ENCODE measurements around the gene CDKN2D. TPM values are rescaled to one million over a fixed set of nuclear protein-coding genes. Genes with fewer than 3 reads are reported as not detected.

The CDKN2D gene
- total RNA-seq, 2 experiments from 2014 or later = 22.4 to 26.6 TPM

DNA sequence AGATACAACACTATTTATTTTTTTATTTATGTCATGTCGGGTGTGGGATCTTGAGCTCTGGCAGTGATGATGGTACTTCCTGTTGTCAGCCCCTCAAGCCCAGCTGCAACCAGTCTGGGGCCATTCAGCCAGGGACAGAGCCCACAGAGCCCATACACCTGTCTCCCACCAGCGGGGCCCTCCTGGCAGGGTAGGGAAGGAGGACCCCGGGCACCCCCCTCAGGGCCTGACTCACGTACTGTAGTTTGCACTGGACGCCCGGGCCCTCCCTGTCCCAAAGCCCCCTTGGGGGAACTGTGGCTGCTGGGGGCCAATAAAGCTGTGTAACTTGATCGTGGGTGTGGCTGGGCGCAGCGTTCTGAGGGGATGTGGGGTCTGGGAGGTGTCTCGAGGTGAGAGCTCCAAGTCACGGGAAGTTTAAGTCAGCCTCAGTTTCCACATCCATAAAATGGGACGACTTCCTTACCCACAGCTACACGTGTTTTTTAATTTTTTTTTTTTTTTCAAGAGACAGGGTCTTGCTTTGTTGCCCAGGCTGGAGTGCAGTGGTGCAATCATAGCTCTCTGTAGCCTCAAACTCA, 15.6 kb downstream of the CDKN2D start:
- peak overlapping the region; percentile 19 for H3K4me3 ChIP-seq (ENCODE audit: low read depth, low read length, poor library complexity, severe bottlenecking)
- intact Hi-C loops (cut with micrococcal nuclease; ENCODE audit: unreplicated experiment) = no loop called here
- peaks cover 38% of the 10 kb centered on the region for H3K4me1 ChIP-seq (ENCODE audit: insufficient read depth, low read length, poor library complexity, severe bottlenecking)
- H2AFZ ChIP-seq (ENCODE audit: low read length) = no peak overlapping the region
- POLR2A ChIA-PET = interaction anchor here (0.6 to 1.0 kb wide), 5 partner anchors 22 to 148 kb away, joined by 3 to 4 read pairs (median 3); partner anchors contain the start of gene QTRT1
- peaks cover 94% of the 10 kb centered on the region for H3K36me3 ChIP-seq (ENCODE audit: insufficient read depth, low read length)
- DNase-seq (ENCODE audit: low spot score) = peak; percentile 41
- BruUV-seq (replicated peaks) = TSS peak; percentile 96
- peak overlapping the region; percentile 88 for H3K27ac ChIP-seq (ENCODE audit: low read depth, low read length, poor library complexity, severe bottlenecking)
- H3K9me2 ChIP-seq (ENCODE audit: insufficient read depth, low read length) = no peaks in the 10 kb centered on the region
- CTCF ChIA-PET (ENCODE audit: unreplicated experiment) = no interaction called here
- no peaks in the 10 kb centered on the region; the same call in 1 of the 2 replicates for H3K79me2 ChIP-seq (ENCODE audit: insufficient read depth, low read depth, low read length)
- H3K4me2 ChIP-seq (ENCODE audit: low read length) = peak overlapping the region; percentile 67
- no peak for TF ChIP-seq EZH2phosphoT487 (IDR thresholded peaks at IDR 0.05; ENCODE audit: borderline replicate concordance, low read depth, low read length)
- TF ChIP-seq CTCF (conservative IDR thresholded peaks at IDR 0.05; ENCODE audit: low read length) = no peak
- no peaks in the 10 kb centered on the region for H4K20me1 ChIP-seq (ENCODE audit: insufficient read depth, low read length)
- no peaks in the 10 kb centered on the region for H3K9me3 ChIP-seq (ENCODE audit: low read length)

- peak; percentile 65 for DNase-seq (ENCODE audit: low spot score)
- Histone ChIP-seq H3K27ac (ENCODE audit: low read depth, low read length, poor library complexity, severe bottlenecking) (peak overlapping the region; percentile 88), H3K9me3 (ENCODE audit: low read length) (no peaks in the 10 kb centered on the region), H3K9me2 (ENCODE audit: insufficient read depth, low read length) (no peaks in the 10 kb centered on the region), H3K79me2 (ENCODE audit: insufficient read depth, low read depth, low read length) (no peaks in the 10 kb centered on the region; the same call in 1 of the 2 replicates), H3K4me1 (ENCODE audit: insufficient read depth, low read length, poor library complexity, severe bottlenecking) (peaks cover 38% of the 10 kb centered on the region), H3K36me3 (ENCODE audit: insufficient read depth, low read length) (peaks cover 89% of the 10 kb centered on the region), H3K4me3 (ENCODE audit: low read depth, low read length, poor library complexity, severe bottlenecking) (no peak overlapping the region), H2AFZ (ENCODE audit: low read length) (no peak overlapping the region), H3K4me2 (ENCODE audit: low read length) (peak overlapping the region; percentile 67), H4K20me1 (ENCODE audit: insufficient read depth, low read length) (no peaks in the 10 kb centered on the region)
- POLR2A ChIA-PET = interaction anchor here (0.6 to 1.0 kb wide), 4 partner anchors 14 to 149 kb away, joined by 3 to 4 read pairs (median 3); partner anchors contain the start of gene QTRT1
- TF ChIP-seq CTCF (conservative IDR thresholded peaks at IDR 0.05; ENCODE audit: low read length) = no peak
- TF ChIP-seq EZH2phosphoT487 (IDR thresholded peaks at IDR 0.05; ENCODE audit: borderline replicate concordance, low read depth, low read length) = no peak
- intact Hi-C loops (cut with micrococcal nuclease; ENCODE audit: unreplicated experiment) = no loop called here
- CTCF ChIA-PET (ENCODE audit: unreplicated experiment) = no interaction called here
- BruUV-seq (replicated peaks) = no TSS peak
Observed at GRCh38 chr19:10552510-10553053, 16.2 kb downstream of the CDKN2D start.
